NCI-H2107 (cell line): Measurements from ENCODE around the gene CGREF1.

ENCODE experiments used
- DNase-seq: peaks from one replicate; lab custom pipeline; 2025; lab: John Stamatoyannopoulos, UW

Gene CGREF1

GRCh38 chr2:27073782-27074181 lies 45.1 kb downstream of the CGREF1 start:
- DNase-seq, result no peak

- DNase-seq, result no peak
Observed at GRCh38 chr2:27072920-27073319, 46.0 kb downstream of the CGREF1 start.

GRCh38 chr2:27071990-27072830 lies 46.7 kb downstream of the CGREF1 start:
- no peak for DNase-seq

GRCh38 chr2:27071277-27071989 lies 47.5 kb downstream of the CGREF1 start, which contains the start of gene OST4:
Gene OST4, minus strand, starts transcription at chr2:27071654.
- DNase-seq, result peak; percentile 65

- no peak for DNase-seq
Observed at GRCh38 chr2:27070653-27071276, 48.2 kb downstream of the CGREF1 start.

GRCh38 chr2:27069961-27070618 lies 48.8 kb downstream of the CGREF1 start:
- DNase-seq, result no peak

- no peak for DNase-seq
Observed at GRCh38 chr2:27069436-27069835, 49.5 kb downstream of the CGREF1 start.

- no peak for DNase-seq
Observed at GRCh38 chr2:27067385-27067784, 51.5 kb downstream of the CGREF1 start.

GRCh38 chr2:27065128-27065527 lies 53.8 kb downstream of the CGREF1 start:
- DNase-seq, result no peak

- no peak for DNase-seq
Observed at GRCh38 chr2:27060323-27060722, 58.6 kb downstream of the CGREF1 start.

GRCh38 chr2:27059141-27059820 lies 59.6 kb downstream of the CGREF1 start:
- DNase-seq, result no peak

- no peak for DNase-seq
Observed at GRCh38 chr2:27058210-27058609, 60.7 kb downstream of the CGREF1 start.

- DNase-seq, result no peak
Observed at GRCh38 chr2:27057184-27057583, 61.7 kb downstream of the CGREF1 start.

GRCh38 chr2:27054721-27055120 lies 64.2 kb downstream of the CGREF1 start:
- DNase-seq, result no peak

- DNase-seq, result no peak
Observed at GRCh38 chr2:27053776-27054175, 65.2 kb downstream of the CGREF1 start.

- no peak for DNase-seq
Observed at GRCh38 chr2:27053321-27053720, 65.6 kb downstream of the CGREF1 start.

GRCh38 chr2:27051902-27052645 lies 66.9 kb downstream of the CGREF1 start:
- DNase-seq, result no peak

GRCh38 chr2:27050996-27051901 lies 67.7 kb downstream of the CGREF1 start, which contains the start of gene AGBL5:
Gene AGBL5, plus strand, starts transcription at chr2:27051668. Its CDS starts 1,291 bp downstream, at chr2:27052959.
- peak; percentile 78 for DNase-seq
